AG09319 (cell line): ENCODE data around the gene ADPRS.

ENCODE experiments used
- DNase-seq: peaks from one replicate; pipeline ENCODE4 v3.0.0-alpha.2; 2010; ENCODE audit warnings: low read depth; ENCODE audit errors: extremely low read depth
- CTCF ChIP-seq: IDR thresholded peaks from 2 replicates; pipeline ENCODE4 v1.5.1; 2011; ENCODE audit warnings: low read depth, mild to moderate bottlenecking, inconsistent platforms, low read length, moderate library complexity

The ADPRS gene

DNA sequence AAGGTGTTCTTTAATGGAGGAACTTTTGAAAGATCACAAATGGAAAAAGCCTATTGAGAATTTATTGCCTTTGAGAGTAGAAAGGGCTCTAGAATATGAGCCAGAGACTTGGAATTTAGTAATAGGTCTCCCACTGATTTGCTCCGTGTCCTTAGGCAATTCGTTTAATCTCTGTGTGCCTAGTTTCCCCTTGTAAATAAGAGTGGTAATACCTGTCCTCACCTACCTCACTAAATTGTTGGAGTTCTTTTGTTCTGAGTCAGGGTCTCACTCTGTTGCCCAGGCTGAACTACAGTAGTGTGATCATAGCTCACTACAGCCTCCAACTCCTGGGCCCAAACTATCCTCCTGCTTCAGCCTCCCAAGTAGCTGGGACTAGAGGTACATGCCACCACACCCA lies 19.8 kb upstream of the ADPRS start:
- TF ChIP-seq CTCF = no peak
- DNase-seq = no peak

DNA sequence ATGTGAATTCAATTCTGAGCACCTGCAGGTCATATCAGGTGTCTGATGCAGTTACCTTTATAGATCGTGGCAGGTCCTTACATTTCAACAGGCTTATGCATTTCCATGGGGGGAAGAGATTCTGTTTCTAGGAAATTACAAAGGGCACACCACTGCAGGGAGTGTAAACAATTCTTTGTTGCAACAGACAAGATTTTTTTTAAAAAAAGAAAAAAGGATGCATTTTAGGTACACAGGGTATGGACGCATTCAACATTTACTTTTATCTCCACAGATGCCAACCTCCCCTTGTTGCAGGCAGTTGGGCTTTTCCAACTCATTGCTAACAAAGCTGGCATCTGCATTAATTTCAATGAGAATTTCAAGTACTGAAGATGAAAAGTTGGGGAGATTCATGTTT lies 18.3 kb upstream of the ADPRS start:
- no peak for DNase-seq
- no peak for TF ChIP-seq CTCF

- TF ChIP-seq CTCF = no peak
- no peak for DNase-seq
Observed at GRCh38 chr1:36076979-36077573, 11.6 kb upstream of the ADPRS start.

DNA sequence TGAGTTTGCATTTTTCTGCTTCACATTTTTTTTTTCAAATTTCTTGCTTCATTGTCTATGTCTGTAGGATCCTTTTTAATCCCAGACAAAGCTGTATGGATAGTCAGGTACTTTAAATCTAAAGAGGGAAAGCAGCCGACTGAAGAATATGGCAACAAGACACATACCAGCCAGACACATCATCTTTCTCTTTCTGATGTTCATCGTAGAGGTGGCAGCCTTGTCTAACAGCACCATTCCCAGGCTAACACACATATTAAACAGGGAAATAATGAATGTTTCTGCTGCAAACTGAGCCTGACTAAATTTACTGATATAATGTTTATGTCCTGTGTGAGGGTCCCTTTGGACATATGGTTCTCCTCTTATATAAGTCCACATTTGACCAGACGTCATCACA lies 8.5 kb upstream of the ADPRS start:
- no peak for TF ChIP-seq CTCF
- DNase-seq = no peak

GRCh38 chr1:36080801-36081200 lies 7.9 kb upstream of the ADPRS start:
- no peak for DNase-seq
- no peak for TF ChIP-seq CTCF

DNA sequence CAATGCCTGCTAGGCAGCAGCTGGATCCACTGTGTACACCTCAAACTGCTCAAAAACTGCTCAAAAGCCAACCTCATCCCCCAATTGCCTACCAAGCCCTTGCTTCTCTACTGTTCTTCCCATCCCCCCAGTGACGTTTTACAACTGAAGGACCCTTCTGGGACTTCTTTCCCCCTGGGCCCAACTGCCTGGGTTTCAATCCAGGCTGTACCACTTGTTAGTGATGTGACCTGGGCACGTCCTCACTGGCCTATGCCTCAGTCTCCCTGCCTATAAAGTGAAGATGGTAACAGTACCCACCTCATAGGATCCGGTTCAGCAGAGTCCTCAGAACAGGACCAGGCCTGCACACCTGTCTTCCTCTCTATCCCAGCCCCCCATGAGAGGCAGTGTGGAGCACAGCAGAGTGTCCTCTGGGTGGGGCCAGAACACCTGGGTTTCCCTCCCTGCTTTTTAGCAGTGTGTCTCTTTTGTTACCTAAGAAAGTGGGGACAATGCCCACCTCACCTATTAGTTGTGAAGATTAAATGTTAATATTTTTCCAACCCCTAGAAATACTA lies 6.7 kb upstream of the ADPRS start:
- no peak for DNase-seq
- TF ChIP-seq CTCF = no peak

- TF ChIP-seq CTCF = no peak
- DNase-seq = no peak
Observed at GRCh38 chr1:36083219-36083618, 5.5 kb upstream of the ADPRS start.
